Gastrocnemius medialis (tissue), 4 donors: ENCODE measurements around the gene DGKG.

Source experiments
- CTCF ChIP-seq, 5 experiments: fragments of 450-650 bp in 3 of 5; fragments of 200-600 bp in 2 of 5; sonication (generic) in 2 of 5; IDR thresholded peaks in 4 of 5; conservative IDR thresholded peaks in 1 of 5; 1 replicate in 4 of 5; 2 replicates in 1 of 5; pipeline ENCODE4 v1.5.1; 2016 to 2019; ENCODE audit warnings: antibody characterized with exemption in 5 of 5, mild to moderate bottlenecking in 3 of 5, moderate library complexity in 3 of 5
- POLR2A ChIP-seq, 2 donors: fragments of 450-650 bp; IDR thresholded peaks; one replicate each; pipeline ENCODE4 v1.6.1; 2017; ENCODE audit warnings: antibody characterized with exemption in 2 of 2, mild to moderate bottlenecking in 2 of 2, moderate library complexity in 2 of 2

GRCh38 chr3:186259612-186260383 lies 102.2 kb downstream of the DGKG start:
- TF ChIP-seq CTCF (IDR thresholded peaks at IDR 0.05 in 4 of 5, conservative IDR thresholded peaks at IDR 0.05 in 1 of 5) (peak; percentile 40 to 86 (median 68)), POLR2A (IDR thresholded peaks at IDR 0.05) (no peak)
